GM19395 (cell line): Measurements from ENCODE around the gene CERS2.

Experiments used
- ATAC-seq: cut with Tn5 transposase; IDR thresholded peaks from one replicate; pipeline ENCODE4 v1.9.1; 2021; ENCODE audit warnings: mild to moderate bottlenecking, moderate library complexity; ENCODE audit not compliant: unreplicated experiment

The CERS2 gene

DNA sequence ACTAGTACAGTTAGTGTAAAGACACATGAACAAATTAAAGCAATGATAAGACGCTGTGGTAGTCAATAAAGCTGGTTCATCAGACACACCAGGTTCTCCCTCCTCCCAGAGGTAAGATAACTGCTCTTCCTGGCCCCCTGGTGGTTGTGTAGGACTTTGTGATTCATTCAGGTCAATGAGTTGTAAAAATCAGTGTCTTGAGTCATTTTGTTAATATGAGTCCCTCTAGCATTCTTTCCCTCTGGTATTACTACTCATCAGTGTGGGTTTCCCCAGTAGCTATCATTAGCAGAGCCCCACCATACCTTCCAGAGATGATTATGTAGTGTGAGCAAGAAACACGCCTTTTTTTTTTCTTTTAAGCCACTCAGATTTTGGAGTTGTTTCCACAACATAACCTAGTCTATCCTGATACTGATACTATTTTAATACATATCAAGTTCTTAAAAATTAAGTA is 52.1 kb downstream of the CERS2 start:
- peak; percentile 61 for ATAC-seq

DNA sequence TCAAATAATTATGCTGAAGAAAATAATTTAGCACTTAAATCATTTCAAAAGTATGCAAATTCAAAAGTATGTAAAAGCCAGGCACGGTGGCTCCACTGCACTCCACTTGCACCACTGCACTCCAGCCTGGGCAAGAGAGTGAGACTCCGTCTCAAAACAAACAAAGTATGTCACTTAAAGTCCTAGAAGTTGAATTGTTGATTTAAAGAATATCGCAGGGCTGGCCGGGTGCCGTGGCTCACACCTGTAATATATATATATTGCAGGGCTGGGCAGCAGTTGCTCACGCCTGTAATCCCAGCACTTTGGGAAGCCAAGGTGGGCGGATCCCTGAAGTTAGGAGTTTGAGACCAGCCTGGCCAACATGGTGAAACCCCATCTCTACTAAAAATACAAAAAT is 57.2 kb downstream of the CERS2 start:
- ATAC-seq = no peak
